Activated CD4-positive, alpha-beta T cell treated with anti-CD3 and anti-CD28 coated beads for 4 hours (primary cell): Measurements from ENCODE around the gene RHOB.
"Not testable (repeated sequence)": the region's sequence is repeated elsewhere in the genome, so short reads cannot be mapped to it uniquely, and the experiment has no call there.

ENCODE experiments used
- DNase-seq, 2 donors: peaks; one replicate each; pipeline ENCODE4 v3.0.0-alpha.2; 2020

RHOB gene

GRCh38 chr2:20476950-20477349 lies 30.1 kb downstream of the RHOB start:
- no peak for DNase-seq

DNA sequence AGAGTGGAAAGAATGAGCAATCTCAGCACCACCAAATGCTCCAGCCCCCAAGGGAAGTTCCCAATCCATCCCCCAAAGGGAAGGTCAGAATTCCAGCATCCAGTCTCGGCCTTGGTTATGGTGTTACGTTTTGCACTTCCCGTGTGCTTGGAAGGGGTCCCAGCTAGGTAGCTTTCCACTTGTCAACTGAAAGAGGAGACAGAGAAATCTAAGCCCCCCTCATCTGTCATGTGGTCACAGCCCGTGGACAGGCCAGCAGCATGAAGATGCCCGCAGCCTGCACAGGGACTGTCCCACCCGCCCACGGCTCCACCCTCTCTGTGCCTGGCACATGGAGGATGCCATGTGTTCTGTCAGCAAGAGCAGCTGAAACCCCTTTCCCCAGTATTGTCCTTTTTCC lies 32.1 kb downstream of the RHOB start:
- no peak for DNase-seq

GRCh38 chr2:20479835-20480234 lies 33.0 kb downstream of the RHOB start:
- DNase-seq, result no peak

GRCh38 chr2:20480913-20481312 lies 34.0 kb downstream of the RHOB start:
- DNase-seq, result no peak

GRCh38 chr2:20481798-20482405 lies 35.0 kb downstream of the RHOB start:
- DNase-seq, result no peak

DNA sequence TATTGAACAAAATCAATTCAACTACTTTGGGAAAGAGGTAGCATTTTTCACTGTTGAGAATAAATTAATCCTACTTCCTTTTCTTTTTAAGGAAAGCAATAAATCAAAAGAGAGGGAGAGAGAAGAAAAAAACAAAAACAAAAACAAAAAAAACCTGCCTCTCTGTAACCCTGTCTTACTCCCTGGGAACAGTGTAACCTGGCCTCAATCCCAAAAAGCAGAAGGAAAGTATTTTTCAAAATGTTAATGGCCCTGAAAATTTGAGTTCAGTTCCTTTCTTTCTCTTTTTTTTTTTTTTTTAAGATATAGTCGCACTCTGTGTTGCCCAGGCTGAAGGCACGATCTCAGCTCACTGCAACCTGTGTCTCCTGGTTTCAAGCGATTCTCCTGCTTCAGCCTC lies 35.9 kb downstream of the RHOB start:
- no peak for DNase-seq

- DNase-seq, result no peak
Measured at GRCh38 chr2:20483194-20483895, 36.5 kb downstream of the RHOB start.

- no peak for DNase-seq
Measured at GRCh38 chr2:20484034-20484617, 37.3 kb downstream of the RHOB start.

- DNase-seq, result no peak
Measured at GRCh38 chr2:20484810-20485611, 38.1 kb downstream of the RHOB start.

DNA sequence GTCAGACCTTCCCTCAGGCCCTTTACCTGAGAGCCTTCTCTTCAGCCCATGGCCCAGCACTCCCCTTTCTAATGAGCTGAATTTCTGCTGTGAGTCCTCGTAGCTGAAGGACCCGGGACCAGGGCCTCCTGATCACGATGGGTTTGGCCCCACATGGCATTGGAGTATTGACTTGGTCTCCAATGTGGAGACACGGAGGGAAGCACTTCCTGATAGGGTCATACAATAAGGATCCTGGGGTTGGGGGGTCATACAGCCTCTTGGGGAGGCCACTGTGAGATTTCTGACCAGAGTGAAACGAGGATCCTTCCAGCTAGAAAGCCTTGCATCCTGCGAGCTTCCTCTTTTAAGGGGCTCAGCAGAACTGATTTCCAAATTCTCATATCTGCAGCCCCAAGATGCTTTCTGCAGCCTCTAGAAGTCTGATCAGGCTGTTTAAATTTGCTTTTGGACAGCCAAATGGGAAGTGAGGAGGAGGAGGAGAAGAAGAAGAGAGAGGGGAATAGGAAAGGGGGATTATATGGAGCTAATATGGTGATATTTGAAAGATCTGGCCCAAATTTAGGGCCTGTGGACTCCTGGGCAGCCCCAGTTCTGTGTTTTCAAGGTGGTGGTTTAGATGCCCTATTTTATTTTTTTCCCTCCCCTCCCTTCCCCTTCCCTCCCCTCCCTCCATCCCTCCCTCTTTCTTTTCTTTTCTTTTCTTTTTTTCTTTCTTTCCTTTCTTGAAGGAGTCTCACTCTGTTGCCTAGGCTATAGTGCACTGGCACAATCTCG lies 38.9 kb downstream of the RHOB start:
- no peak for DNase-seq

DNA sequence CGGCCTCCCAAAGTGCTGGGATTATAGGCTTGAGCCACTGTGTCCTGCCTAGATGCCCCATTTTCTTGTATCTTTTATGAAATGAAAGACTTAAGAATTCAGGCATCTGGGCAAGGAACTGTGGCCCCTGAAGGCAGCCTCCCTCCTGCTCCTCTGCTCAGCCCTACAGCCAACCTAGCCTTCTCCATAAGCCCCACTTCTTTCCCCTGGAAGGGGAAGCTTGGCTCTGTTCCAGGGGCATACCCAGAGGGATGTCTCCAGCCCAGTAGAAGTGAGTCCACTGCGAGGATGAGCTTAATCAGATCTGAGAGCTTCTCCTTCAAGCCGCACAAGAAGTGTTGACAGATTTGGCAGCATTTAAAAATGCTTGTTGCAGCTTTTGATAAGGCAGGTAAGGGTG lies 39.7 kb downstream of the RHOB start:
- DNase-seq, result no peak

- DNase-seq, result no peak
Measured at GRCh38 chr2:20487030-20487391, 40.1 kb downstream of the RHOB start.

- DNase-seq, result no peak
Measured at GRCh38 chr2:20487392-20488174, 40.7 kb downstream of the RHOB start.

DNA sequence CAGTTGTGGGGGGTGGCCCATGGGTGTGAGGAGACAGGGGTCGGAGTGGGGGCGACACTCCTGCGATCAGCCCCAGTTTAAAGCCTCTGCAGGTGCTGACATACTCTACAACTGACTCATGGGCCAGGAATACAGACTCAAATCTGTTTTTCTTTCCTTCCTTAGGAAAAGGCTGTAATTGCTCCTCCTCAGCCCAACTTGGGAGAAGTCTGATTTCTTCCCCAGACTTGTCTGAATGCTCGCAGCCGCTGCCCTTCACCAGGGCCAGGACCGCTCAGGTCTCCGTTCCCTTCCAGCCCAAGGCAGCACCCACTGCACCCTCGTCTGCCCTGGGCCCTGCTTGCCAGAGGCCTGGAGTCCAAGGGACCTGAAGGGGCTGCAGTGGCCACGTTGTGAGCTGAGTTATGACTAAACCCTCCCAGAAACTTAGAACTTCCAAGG lies 41.3 kb downstream of the RHOB start:
- DNase-seq, result no peak

DNA sequence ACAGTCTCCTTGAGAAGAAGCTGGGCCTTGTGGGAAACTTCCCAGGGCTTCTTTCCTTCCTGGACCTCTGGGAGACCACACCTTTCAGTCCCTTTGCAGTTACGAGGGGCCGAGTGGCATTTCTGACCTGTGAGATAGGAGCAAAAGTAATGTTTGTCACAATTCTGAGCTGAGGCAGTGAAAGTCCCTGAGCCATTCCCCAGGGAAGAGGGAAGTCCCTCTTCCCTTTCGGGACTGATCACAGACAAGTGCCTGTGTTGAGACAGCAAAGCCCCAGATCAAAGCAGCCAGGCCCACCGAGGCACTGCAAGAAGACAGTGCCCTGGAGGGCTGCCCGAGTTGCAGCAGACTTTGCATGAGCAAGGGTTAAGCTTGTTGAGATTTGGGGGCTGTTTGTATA lies 41.9 kb downstream of the RHOB start:
- no peak for DNase-seq

DNA sequence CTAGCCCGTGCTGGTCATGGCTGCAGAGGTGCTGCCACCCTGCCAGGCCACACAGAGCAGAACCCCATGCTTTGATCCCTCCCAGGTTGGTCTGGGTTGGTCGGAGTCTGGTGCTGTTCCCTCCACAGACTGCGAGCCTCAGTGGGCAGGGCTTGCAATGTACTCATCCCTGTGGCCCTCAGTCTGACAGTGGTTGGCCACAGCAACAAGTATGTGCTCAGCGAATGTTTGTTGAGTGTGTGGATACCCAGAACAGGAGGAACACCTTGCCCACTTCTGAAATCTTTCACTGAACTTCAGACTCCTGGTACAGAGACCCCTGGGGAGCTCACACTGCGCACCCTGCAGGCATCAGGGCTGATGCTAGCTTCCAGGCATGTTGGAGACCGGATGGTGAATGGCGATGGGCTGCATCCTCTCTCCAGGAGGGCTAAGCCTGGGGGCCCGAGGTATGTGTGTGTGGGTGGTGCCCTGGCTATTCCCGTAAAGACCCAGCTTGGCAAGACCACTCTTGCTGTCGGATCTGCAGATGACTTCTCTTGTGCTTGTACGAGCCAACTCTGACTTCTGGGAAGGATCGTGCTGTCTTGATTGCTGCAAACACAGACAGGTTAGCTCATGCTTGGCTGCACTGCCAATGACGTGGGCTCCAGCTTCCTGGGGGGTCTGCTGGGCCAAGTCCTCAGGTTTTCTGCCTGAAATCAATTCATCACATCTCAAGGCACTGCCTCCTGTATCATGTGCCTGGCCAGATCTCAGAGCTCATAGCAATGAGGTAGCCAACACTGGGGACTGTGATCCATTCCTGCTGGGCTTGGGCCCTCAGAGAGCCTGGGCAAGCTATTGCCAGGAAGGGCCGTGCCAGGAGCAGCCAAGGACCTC lies 43.7 kb downstream of the RHOB start:
- no peak for DNase-seq

GRCh38 chr2:20491739-20492531 lies 45.1 kb downstream of the RHOB start:
- DNase-seq, result no peak

GRCh38 chr2:20493095-20493494 lies 46.2 kb downstream of the RHOB start:
- not testable (repeated sequence) for DNase-seq

DNA sequence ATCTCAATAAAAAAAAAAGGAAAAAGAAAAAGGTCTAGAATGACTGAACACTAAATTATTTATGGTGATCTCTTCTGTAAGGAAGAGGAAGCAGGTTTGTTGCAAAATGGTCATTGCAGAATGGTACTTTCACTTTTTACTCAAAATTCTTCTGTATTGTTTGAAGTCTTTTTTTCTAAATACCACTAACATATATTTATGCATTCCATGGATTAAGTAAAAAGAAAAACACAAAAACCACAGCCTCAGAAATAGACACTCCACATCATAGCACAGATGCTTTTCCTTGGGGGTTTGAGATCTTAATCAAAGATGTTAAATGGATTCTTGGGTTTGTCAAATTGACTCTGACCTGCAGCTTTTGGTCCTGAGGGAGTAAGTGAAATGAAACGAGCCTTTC lies 47.4 kb downstream of the RHOB start:
- no peak for DNase-seq
